HG03097 (cell line): ENCODE results near the gene BMPR1A.
A peak's percentile ranks its signal among the peaks of the same experiment; 100 is the strongest.

ENCODE experiments used
- ATAC-seq: cut with Tn5 transposase; IDR thresholded peaks from one replicate; pipeline ENCODE4 v1.9.1; 2021; ENCODE audit not compliant: unreplicated experiment, low FRiP score

Gene BMPR1A

DNA sequence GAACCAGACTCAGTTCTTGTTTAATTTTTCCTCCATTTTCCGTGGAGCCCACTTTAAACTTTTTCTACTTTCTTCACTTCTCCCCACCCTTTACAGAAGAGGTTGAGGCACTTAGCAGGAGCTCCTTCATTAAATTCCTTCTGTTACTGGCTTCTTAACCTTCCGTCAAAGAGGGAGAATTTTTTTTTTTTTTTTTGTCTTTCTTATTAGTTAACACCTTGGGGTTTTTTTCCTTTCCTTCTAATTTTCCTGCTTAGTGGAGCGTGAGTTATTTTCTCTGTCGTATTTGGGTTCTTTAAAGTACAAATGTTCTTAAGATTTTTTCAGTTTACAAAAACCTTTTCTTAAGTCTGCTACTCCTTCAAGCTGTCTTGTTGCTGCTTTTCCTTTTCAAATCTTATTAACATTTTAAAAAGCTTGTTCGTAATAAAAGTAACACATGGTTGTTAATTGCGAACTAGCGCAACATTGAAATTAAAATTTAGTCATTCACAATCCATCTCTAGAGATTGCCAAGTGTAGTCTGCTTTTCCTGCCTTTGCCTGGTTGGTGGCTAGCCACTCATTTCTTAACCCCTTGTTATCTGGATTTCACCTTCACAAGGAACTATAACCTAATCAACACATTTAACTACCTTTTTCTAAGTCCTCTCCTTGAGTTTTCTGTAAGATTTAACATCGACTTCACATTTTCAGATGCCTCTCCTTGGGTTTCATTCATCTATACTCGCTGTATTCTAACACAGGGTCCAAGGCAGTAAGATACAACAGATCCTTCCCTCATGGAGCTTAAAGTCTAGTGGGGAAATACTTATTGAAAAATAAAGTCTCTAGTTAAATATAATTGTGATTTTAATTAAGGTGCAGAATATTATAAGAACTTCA, 2.0 kb downstream of the BMPR1A start:
- no peak for ATAC-seq

DNA sequence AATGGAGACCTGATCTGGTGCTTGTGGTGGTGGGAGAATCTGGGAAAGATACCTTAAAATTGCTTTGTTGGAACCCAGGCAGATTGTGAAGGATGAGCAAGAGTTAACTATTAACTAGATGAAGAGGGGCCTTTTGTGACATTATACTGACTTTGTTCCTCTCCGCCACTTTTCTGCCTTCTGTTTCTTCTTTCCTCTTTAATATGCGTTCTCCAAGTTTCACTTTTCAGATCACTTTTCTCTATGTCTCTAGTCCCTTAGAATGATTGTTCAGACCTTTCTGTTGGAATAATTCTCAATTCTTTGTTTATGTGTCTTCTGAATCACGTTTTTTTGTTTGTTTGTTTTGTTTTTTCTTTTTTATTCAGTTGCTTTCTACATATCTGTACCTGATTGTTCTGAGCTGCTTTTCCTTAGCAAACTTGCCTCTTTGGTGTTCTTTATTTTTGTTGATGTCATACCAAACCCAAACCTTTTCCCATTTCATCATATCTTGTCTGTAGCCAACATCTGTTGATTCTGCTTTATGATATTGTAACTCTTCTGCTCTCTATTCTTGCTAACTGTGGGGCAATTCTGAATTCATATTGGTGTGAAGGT, 2.8 kb downstream of the BMPR1A start:
- ATAC-seq: no peak

DNA sequence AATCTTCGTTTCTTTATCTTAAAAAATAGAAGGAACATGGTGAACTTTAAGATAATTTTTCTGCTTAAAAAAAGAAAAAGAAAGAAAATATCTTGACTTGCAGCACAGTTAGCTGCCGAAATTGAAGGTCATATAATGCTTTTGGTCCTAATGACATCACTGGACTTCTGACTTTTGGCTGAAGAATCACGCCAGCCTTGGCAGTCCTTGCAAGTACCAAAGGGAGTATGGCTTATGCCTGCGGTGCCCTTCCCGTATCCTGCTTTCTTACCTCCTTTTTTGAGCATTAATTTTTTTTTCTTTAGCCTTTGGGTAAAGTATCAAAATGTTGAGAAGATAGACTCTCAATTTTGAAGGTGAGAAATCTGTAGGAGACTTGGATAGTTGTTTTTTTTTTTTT, 7.0 kb downstream of the BMPR1A start:
- no peak for ATAC-seq

DNA sequence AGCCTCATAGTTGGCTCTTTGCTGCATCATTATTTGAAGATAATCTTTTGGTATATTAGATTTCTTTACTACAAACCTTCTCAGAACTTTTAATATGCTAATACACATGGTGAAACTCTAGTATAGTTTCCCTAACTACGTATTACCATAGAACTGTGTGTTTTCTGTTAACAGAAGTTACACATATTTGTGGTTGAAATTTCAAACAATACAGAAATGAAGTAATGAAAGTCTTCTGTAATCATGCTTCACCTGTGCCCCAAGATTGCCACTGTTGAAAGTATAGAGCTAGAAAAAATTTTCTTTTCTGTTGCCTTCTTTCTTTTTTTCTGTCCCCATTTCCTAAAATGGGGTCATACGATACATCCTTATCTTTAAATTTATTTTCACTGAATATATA, 9.1 kb downstream of the BMPR1A start:
- no peak for ATAC-seq

DNA sequence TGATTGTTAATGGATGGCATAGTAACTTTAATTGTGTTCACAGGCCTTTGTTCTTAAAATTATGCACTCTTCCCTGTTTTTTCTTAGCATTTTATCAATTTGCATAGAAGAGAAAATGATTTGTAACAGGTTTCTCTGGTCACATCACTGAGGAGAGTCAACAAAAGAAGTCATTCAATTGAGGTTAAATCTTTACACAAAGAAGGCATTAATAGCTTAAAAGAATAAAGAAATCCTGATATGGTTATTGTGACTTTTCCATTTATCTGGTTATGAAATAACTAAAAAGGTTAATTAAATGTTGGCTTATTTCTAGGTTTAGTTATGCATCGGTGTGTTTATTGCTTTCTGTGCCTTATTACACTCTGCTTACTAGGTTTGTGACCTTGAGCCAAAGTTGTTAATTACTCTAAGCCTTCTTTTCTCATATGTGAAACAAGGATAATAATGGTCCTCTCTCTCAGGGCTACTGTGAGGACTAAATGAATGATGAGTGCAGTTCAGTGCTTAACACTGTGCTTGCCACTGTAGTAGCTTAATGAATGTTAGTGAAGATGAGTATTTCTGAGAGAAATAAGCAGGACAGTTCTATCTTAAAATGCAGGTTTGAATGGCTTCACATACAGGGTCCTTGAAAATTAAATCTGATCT, 12.1 kb downstream of the BMPR1A start:
- no peak for ATAC-seq

DNA sequence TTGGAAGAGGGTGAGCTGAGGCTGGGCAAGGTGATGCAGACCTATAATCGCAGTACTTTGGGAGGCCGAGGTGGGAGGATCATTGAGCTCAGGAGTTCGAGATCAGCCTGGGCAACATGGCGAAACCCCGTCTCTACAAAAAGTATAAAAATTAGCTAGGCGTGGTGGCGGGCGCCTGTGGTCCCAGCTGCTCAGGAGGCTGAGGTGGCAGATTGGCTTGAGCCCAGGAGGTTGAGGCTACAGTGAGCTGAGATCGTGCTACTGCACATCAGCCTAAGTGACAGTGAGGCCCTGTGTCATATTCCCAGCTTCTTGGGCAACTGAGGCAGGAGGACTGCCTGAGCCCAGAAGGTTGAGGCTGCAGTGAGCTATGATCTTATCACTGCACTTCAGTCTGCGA, 13.6 kb downstream of the BMPR1A start:
- ATAC-seq: no peak

DNA sequence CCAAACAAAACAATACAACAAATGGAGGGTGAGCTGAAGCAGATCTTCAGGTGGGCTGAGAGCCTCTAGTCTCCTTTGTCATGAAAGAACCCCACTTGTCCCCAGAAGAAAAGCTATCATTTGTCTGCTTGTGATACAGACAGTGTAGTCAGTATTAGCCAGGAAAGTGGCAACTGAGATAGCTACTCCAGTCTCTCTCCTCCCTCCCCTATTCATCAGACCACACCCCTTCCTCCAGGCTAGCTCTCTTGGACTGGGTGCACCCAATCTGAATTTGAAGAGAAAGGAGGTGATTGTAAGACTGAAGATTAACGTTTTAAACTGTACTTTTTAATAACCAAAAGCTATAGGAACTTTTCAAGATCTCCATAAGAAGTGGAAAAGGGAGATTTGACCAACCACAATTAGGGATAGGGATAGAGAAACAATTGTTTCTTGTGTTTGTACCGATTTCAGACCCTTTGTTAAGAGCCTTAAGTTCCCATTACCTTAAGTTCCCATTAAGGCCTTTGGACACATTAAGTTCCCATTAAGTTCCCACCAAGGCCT, 14.1 kb downstream of the BMPR1A start:
- ATAC-seq: no peak

DNA sequence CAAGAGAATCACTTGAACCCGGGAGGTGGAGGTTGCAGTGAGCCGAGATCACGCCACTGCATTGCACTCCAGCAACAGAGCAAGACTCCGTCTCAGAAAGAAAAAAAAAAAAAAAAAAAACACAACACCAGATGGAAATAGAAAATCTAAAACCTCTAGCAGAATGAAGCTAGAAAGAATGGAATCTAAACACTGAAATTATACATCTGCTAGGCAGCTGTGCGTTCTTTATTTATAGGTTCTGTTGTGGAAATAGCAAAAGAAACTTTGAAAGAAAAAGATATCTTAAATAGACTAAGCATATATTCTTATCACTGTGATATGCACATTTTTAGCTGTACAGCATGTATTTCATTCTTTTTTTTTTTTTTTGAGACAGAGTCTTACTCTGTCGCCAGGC, 17.1 kb downstream of the BMPR1A start:
- ATAC-seq: no peak

DNA sequence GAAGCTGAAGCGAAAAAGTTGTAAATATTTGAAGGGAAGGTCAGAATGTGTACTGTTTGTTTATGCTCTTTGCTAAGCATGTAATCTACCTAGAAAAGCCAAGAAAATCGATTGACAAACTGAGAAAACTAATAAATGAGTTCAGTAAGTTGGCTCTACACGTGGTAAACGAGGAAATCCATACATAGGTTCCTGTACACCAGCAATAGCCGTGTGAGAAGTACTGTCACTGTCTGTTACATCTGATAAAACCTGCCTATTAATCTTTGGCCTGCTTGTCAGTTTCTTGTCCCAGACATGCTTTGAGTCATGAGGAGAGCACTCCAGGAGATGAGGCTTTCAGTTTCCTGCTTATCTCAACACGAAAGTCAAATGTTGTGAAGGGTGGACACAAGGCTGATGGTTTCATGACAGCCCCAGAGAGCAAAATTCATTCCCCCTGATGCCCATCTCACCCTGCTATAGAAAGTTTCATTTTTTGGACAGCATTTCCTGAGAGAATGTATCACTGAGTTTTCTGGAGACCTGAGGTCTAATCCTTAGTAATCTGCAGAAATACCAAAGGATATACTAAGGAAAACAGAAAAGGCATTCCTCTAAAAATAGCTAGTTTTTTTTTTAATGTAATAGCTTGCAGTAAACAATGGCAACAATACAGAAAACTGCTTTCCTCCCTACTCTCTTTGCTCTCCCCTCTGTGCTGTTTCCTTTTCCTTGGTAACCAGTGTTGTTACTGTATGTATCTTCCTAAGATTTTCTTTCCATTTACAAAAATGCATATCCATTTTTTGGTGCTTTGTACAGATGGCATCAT, 18.8 kb downstream of the BMPR1A start:
- peak; percentile 75 for ATAC-seq

DNA sequence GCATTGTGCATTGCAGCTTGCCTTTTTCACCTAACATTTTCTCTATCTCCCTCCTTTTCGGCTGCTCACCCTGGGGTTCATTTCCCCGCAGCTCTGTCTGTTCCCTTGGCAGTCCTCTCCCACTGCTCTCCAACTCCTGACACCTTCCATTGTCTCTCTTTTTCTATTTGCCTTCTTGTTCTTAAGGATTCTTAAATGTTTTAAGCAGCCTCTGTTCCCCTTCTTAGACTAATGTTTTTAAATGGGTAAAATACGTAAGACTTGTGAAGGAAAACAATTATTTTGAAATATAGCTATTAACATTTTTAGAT, 19.4 kb downstream of the BMPR1A start:
- no peak for ATAC-seq

DNA sequence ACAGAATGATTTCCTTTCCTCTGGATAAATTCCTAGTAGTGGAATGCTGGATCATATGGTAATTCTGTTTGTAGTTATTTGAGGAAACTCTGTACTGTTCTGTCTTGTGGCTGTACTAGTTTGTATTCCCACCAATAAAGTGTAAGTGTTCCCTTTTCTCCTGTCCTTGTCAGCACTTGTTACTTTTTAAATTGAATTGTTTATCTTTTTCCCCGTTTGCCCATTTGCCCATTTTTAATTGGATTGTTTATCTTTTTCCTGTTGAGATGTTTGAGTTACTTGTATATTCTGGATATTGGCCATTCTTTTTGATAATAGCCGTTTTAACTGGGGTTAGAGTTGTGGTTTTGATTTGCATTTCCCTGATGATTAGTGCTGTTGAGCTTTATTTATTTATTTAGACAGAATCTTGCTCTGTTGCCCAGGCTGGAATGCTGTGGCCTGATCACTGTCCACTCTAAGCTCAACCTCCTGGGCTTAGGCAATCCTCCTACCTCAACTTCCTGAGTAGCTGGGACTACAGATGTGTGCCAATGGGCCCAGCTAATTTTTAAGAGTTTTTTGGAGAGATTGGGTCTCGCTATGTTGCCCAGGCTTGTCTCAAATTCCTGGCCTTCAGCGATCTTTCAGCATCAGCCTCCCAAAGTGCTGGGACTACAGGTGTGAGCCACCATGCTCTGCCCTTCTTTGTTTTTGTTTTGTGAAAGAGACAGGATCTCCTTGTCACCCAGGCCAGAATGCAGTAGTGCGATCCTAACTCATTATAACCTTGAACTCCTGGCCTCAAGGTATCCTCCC, 23.0 kb downstream of the BMPR1A start:
- no peak for ATAC-seq

DNA sequence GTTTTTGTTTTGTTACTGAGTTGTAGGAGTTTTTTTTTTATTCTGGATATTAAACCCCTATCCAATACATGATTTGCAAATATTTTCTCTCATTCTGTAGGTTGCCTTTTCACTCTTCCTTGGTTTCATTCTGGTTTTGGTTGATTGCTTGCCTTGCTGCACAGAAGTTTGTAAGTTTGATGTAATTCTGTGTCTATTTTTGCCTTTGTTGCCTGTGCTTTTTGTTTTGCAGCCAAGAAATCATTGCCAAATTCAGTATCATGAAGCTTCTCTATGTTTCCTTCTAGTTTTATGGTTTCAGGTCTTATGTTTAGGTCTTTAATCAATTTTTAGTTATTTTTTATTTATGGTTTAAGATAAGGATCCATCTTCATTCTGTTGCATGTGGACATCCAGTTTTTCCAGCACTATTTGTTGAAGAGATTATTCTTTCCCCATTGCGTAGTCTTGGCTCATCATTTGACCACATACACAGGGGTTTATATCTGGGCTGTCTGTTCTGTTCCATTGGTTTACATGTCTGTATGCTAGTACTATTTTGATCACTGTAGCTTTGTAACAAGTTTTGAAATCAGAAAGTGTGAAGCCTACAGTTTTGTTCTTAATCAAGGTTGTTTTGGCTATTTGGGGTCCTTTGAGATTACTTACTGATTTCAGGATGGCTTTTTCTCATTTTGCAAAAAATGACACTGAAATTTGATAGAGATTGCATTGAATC, 26.4 kb downstream of the BMPR1A start:
- ATAC-seq: no peak

DNA sequence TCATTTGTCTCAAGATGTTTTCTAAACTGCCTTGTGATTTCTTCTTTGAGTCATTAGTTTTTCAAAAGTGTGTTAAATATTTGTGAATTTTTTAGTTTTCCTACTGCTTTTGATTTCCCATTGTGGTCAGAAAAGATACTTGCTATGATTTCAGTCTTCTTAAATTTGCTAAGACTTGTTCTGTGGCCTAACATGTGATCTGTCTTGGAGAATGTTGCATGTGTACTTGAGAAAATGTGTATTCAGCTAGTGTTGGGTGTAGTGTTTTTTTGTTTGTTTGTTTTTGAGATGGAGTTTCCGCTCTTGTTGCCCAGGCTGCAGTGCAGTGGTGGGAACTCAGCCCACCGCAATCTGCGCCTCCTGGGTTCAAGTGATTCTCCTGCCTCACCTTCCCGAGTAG, 28.6 kb downstream of the BMPR1A start:
- no peak for ATAC-seq

DNA sequence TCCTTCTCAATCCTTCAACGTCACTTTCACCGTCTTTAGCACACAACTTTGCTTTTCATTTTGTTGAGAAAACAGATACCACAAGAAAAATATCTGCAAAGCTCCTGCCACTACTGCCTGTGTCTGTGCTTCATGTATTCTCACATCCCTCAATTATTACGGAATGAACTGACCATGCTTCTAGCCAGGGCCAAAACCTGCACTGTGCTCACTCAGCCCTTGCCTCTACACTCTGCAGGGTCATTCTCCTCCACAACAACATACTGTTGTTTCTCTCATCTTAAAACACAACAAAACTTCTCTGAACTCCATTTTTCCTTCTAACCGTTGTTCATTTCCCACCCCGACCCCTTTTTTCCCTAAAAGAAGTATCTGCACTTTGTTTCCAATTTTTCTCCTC, 29.5 kb downstream of the BMPR1A start:
- ATAC-seq: no peak

DNA sequence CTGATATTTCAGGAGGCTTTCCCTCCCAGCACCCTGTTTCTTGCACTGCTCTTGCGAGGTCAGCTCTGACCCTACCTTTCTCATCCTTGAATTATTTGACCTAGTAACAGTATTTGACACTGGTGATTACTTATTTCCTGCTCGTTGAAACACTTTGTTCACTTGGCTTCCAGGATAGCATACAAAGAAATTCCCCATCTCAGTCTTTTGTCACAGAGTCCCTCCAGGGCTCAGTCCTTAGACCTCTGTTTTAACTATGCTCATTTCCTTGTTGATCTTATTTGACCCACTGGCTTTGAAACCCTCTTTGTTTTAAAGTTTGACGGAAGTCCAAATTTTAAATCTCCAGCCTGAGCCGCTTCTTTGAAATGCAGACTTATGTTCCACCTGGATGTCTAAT, 29.9 kb downstream of the BMPR1A start:
- no peak for ATAC-seq

DNA sequence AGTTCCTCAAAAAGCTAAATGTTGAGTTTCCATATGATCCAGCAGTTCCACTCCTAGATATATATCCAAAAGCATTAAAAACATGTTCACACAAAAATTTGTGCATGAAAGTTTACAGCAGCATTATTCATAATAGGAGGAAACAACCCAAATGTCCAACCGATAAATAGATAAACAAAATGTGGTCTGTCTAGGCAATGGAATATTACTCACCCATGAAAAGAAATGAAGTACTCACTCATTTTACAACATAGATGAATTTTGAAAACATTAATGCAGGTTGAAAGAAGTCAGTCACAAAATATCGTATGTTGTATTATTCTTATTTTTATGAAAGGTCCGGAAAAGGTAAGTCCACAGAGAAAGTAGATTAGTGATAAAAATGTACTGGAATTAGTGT, 34.0 kb downstream of the BMPR1A start:
- ATAC-seq: no peak

DNA sequence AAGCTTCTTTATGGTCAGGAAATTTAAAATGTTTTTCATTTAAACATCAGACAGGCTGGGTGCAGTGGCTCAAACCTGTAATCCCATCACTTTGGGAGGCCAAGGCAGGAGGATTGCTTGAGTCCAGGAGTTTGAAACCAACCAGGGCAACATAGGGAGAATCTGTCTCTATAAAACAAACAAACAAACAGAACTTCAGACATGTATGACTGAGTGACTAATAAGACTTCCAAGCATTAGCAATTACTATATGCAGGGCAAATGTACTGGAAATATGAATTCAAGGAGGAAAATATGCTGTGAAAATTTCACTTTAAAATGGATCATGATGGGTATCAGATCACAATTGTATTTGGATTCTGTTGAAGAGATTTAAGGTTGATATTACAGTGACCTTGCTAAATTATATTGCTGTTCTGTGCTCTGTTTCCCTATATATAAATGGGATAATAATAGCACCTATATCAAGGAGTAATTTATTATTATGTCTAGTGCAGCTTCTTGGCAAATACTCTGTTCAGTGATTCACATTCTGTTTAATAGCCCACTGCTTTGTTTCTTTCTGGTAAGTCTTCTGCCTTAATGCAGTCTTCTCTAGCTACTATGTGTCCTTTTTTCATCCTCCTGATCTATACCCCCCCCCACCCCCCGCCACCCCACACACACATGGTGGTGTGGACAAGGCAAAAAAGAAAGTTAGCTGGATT, 36.2 kb downstream of the BMPR1A start:
- ATAC-seq: no peak

DNA sequence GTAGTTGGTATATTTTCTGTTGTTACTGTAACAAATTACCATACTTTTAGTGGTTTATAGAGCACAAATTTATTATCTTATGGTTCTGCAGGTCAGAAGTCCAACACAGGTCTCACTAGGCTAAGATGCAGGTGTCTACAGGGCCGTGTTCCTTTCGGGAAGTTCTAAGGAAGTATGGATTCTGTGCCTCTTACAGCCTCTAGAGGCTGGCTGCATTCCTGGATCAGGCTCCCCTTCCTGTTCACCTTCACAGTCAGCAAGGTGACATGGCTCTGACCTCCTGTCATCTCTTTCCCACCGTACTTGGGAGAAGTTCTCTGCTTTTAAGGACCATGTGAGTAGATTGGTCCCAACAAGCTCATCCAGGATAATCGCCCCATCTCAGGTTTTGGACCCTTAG, 37.3 kb downstream of the BMPR1A start:
- no peak for ATAC-seq

DNA sequence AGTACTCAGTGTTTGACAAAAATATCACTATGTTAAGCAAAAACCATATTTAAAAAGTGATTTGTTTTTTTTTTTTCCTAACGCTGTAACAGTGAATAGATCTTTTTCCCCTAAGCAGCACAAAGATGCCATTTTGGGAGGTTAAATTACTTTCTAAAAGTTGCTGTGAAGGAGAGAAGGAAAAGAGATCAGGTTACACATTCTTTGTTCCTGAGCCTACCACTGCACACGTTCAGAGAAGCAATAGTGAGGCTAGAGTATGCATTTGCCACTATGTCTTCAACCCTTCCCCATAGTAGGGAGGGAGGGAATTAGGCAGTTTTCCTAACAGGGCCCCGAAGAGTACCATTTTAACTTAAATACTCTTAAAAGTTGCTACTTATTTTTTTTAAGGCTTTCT, 38.9 kb downstream of the BMPR1A start:
- ATAC-seq: no peak
